T-helper 9 cell (primary cell): ENCODE results near the gene CRYBG2.
A peak's percentile ranks its signal among the peaks of the same experiment; 100 is the strongest.
"Not testable (repeated sequence)": the region's sequence is repeated elsewhere in the genome, so short reads cannot be mapped to it uniquely, and the experiment has no call there.

ENCODE experiments used
- DNase-seq: peaks from one replicate; pipeline ENCODE4 v3.0.0-alpha.2; 2020
- total RNA-seq, 2 donors: gene quantifications; one replicate each; lab custom pipeline; 2026; lab: John Stamatoyannopoulos, UW

CRYBG2 gene, protein sequence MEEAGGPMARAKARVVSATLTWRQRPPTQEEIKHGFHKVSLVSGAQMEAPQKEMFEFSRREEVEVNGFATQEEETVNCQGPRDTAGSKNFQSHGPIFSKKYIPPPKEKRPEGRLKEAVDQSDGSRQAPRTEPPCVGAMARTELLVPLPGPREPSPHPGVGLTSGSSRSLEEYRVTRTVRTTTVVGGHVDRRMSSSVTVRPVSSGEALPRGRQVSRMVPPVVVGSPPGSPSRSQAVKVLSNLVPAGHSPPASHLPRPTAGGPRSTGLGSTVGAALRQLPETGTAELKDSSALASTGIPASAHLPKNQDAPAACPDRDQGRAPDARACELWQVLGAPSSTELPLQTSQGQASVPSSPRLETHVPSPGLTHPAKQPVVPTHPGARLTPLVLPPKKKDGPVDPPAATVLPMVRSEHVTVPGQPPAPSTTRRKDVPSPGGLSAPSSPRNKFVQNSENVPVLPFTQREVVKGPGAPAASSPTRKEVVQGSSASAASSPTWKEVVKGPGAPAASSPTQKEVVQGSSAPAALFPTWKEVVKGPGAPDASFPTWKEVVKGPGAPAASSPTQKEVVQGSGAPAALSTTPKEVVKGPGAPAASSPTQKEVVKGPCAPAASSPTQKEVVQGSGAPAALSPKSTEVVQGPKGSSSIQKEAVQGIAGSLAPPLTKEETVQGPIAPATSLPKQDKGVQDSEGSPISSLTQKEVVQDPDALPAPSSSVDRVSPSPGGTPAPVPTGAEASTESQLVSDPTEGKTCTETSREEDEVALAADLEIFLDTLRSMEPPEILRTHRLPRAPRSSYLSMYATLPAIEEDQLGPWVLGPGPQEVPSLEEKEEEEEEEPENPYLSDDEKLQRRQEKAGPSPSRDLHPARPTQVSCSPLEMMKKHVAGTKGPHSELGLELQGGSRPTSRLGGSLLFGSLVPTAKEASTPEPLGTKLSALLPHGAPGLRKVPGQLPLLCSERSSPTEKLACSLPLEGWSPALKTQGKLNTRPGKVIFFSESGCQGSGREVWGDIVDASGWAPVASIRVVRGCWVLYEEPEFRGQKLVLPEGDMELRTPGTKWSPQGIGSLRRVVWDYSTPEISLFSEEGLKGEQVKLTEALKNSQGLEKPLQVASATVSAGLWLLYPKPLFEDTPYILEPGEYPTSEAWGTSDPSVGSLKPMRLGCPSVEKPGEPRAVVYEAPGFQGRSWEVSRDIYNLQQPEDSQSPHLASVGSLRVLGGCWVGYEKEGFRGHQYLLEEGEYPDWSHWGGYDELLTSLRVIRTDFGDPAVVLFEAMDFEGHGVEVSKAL (N-terminal part only)
- total RNA-seq, result 3.6 to 8.1 reads per million in 2 donors

DNA sequence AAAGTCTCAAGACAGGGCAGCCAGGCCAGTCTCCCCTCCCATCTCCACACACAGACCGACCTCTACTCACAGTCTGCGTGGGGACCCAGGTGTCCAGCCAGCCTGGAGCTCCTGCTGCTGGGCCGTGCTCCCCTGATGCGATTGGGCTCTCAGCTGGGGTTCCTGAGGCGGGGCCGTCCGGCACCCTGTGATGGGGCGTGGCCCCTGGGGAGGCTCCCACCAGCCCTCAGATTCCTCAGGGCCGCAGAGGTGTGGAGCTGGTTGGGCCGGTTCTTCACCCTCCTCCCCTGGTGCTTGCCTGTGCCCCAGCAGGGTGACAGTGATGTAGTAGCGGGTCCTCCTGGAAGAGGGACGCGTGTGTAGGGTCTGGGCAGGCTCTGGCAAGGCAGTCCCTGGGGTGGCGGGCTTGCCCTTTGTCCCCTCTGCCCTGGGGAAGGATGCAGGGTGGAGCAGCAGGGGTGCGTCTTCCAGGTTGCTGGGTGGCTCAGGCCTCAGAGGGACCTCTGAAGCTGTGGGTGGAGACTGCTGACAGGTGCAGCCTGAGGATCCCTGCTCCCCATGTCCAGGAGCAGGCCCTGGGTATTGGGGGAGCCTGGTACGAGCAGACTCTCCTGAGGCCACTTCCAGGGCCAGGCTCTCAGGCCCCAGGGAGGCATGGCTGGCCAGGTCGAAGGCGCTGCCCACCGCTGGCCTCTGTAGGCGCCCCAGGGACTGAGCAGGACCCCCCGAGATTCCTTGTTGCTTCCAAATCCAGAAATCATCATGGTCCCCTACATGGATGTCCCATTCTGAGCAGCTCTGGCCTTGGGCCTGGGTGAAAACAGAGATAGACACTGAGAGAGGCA, at the start of gene CRYBG2:
Gene CRYBG2, minus strand, starts transcription at position 155 of the 845 bp plus-strand sequence. CDS start 7,473 bp downstream, outside the sequence.
- DNase-seq, result no peak

DNA sequence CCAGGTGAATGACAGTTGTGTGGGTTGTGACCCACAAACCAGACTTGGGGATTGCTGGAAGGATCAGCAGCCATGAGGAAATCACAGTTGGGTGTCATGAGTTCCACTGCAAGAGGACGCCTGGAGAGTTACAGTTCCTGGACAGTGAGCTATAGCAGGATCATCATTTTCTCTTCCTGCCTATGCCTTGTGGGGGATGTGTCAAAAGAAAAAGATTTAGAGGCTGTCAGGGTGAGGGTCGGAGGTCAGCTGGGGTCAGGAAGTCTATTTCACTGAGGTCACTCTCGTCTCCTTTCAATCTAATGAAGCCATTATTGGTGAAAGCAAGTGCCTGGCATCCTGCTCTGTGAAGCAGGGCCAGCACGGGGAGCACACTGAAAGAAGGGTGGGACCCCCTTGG, 49.7 kb upstream of the CRYBG2 start:
- DNase-seq, result no peak

DNA sequence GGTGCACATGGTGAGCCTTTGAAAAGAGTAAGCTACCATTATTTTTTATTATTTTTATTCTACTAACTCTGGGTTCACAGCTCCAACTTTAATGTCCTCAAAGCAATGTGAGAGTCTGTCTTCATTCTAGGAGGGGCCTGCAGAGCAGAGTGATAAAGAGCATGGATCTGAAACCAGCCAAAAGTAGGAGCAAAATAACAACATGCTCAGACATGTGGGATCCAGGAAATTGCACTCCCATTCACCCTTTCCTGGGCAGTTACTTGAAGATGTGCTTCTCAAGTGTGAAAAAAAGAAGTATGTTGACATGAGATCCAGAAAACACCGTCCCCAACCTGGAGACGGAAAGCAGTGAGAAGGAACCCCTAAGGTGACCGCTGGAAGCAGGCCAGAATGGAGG, 48.0 kb upstream of the CRYBG2 start:
- DNase-seq, result no peak

DNA sequence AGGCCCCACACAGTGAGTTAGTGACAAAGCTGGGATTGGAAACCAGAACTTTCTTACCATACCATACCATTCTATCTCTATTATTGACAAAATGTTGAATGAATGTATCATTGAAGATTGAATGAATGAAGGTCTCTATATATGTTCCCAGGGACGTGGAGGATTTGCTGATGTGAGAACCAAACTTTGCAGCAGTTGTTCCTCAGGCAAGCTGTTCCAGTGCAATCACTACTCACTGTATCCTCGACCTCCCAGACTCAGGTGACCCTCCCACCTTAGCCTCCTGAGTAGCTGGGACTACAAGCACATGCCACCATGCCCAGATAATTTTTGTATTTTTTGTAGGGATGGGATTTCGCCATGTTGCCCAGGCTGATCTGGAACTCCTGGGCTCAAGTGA, 45.1 kb upstream of the CRYBG2 start:
- no peak for DNase-seq

DNA sequence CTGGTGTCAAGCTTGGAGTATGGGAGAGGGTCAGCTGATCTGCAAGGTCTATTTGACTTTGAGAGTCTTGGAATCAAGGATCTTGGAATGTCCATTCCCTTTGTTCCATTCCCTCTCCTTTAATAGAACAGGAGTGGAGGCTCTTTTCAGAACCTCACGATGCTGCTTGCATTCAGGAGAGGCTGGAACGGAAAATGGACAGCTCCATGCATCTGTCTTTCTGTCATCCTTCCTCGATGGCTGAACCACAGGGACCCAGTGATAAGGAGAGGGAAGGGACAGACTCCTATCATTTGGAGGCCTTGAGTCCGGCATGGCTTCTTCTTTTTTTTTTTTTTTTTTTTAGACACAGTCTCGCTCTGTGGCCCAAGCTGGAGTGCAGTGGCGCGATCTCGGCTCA, 41.8 kb upstream of the CRYBG2 start:
- no peak for DNase-seq

DNA sequence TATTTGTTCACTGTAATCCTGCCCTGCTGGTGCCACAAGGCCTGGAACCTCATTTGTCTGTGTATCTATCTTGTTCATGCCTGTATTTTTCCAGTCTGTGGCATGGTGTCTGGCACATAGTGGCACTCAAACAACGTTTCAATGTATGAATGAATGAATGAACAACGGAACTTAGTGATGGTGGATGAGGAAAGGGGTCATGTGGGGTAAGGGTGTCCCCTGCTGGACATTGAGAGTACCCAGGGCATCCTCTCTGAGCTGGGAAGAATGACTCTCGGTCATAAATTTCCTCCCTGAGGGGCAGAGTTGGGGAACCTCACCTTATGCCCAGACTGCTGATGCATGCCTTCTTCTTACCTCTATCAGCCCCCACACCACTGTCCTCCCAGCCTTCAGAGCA, 37.5 kb upstream of the CRYBG2 start:
- DNase-seq, result peak; percentile 21

DNA sequence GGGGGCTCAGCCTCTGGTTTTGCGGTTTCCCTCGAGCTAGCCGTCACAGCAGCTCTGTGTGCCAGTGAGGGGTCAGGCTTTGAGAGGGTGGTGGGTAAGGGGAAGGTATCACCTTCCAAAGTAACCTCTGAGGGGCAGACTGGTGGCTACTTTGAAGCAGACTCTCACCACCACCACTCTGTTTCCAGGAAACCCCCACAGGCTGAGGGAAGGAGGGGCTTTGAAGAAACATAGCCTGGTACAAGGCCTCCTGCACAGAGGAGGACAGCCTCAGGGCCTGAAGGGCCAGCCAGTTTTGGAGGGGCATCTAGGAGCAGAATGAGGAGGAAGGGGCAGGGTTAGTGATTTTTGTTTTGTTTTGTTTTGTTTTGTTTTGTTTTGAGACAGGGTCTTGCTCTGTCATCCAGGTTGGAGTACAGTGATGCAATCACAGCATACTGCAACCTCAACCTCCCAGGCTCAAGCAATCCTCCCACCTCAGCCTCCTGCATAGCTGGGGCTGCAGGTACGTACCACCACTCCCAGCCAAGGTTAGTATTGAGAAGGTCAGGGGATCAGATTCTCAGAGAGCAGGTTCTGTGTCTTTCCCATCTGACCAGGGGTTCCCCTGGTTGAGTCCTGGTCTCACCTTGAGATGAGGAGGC, 35.8 kb upstream of the CRYBG2 start:
- DNase-seq, result no peak

DNA sequence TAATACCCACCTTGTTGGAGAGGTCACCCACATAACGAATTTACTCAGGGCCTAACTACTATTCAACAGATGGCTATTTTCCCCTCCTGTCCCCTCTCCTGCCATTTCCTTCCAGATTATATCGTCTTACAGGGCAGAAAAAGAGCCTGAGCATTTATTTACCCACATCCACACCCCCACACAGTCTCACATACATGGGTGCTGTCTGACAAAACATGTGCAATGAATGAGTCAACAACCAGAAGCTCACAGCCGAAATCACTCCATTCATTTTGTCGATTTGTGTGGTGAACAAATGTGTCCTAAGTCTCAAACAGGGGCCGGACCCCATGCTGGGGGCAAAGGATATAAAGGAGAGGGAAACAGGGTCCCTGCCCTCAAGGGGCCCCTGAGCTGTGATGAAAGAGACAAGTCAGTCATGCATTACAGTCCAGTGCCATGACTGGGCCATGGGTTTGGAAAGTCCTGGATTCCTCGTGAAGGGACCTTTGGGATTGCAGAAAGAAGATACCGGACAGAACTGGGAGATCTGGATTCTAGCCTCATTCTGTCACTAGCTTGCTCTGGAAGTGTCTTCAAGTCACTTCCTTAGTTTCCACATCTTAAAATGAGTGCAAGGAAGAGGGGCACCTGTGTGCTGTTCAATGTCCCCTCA, 35.0 kb upstream of the CRYBG2 start:
- no peak for DNase-seq

DNA sequence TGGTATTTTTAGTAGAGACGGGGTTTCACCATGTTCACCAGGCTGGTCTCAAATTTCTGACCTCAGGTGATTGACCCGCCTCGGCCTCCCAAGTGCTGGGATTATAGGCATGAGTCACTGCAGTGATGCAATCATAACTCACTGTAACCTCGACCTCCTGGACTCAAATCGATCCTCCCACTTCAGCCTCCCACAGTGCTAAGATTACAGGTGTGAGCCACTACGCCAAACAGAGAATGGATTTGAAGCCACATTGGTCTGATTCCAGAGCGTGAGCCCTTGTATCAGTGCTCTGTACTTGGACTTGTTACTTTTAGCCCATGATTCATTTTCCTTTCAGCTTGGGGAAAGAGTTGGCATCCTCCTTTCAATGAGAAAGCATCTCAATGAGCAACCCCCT, 33.5 kb upstream of the CRYBG2 start:
- DNase-seq, result no peak

DNA sequence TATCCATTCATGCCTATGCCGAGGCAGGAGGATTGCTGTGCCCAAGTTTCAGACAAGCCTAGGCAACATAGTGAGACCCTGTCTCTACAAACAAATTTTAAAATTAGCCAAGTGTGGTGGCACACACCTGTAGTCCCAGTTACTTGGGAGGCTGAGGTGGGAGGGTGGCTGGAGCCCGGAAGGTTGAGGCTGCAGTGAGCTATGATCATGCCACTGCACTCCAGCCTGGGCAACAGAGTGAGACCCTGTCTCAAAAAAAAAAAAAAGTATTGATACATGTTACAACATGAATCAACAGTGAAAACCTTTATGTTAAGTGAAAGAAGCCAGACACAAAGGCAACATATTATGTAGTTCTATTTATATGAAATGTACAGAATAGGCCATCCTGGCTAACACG, 31.1 kb upstream of the CRYBG2 start:
- DNase-seq, result not testable (repeated sequence)

DNA sequence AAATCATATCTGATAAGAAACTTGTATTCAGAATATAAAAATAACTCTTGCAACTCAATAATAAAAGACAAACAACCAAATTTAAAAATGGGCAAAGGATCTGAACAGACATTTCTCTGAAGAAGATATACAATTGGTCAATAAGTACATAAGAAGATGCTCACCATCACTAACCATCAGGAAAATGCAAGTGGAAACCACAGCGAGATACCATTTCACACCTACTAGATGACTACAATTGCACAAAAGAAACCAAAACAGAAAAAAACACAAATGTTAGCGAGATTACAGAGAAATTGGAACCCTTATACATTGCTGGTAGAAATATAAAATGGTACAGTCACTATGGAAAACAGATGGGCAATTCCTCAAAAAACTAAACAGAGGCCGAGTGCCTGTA, 30.1 kb upstream of the CRYBG2 start:
- DNase-seq, result no peak

DNA sequence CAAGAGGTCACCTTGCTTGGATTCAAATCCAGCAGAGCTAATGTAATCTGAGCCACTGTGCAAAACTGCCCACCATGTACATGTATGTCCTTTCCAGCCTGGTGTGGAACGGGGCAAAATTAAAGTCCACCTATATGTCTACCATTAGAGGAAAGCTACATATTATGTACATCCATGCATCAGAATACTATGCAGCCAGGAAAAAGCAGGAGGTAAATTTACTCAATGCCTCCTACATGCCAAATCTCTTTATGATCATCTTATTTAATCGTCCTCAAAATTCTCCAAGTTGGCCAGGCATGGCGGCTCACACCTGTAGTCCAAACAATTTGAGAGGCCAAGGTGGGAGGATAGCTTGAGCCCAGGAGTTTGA, 24.9 kb upstream of the CRYBG2 start:
- DNase-seq, result no peak

DNA sequence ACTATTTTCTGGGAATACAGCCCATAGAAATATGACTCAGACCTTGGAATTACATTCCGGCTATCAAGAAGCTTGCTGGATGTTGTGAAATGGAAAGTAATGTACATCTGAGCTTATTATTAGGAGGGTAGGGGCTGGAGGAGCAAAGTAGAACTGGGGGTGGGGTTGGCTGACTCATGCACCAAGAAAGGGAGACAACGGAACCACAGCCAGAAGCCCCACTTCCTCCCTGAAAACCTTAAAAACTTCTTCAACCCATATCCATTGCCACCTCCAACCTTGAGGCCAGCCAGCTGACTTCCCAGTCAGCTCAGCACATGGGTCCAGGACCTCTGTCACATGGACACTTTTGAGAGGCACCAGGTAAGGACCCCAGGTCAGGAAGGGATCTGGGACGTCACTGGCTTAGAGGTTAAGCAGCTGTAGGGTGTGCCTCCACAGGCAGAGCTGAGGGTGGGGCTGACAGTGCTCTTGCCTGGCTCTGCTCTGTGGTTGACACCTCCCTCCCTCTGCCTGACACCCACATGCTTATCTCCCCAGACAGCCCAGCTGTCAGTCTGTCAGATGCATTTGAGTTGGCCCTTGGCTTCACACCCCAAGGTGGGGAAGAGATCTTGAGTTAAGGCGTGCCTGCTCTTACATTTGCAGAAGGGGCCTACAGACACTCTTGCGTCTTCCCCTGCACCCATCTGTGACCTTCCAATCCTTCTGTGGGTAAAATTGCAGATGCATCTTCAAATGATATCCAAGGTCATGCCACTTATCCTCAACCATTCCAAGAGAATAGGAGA, 24.4 kb upstream of the CRYBG2 start:
- peak; percentile 58 for DNase-seq

DNA sequence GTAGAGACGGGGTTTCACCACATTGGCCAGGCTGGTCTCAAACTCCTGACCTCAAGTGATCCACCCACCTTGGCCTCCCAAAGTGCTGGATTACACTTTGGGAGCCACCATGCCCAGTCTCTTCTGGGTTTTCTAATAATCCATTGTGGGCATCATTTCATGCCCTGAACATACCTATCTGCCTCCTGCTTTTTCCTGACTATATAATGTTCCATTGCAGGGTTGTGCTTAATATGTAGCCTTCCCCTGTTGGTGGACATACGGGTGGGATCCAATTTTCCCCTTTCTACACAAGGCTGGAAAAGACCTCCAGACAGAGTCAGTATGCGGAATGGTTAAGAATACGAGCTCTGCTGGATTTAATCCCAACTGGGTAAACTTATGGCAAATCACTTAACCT, 22.1 kb upstream of the CRYBG2 start:
- no peak for DNase-seq

DNA sequence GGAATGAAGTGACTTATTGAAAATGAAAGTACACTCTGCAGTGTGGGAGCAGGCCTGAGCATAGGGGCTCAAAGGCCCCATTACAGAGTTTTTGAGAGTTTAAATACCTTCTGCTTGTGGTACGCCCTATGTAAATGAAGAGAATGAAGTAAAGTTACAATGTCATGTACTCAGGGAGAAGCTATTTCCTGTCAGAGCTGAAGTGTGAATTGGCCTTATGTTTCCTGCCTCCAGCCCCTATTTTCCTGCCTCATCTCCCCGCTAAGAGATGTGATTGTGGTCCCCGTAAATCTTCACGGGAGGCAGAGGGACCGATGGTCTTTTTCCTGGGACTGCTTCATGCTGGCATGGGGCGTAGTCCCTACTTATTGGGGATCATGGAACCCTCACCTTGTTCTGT, 21.2 kb upstream of the CRYBG2 start:
- no peak for DNase-seq

DNA sequence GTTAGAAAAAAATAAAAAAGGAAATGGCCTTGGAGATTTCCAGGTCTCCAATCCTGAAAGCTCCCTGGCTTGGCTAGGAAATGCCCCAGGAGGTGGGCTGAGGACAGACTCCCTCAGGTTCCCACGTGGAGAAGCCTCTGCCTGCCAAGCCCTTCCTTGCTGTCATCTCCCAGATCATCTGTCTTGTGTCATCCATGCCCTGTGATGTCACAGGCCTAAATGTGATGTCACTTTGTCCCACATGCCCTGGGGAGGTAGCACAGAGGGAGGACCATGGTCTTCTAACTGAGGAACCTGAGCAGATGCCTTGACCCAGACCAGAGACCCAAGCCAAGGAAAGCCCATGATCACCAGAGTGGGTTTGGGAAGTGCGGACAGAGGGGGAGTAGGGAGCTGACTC, 20.4 kb upstream of the CRYBG2 start:
- DNase-seq, result not testable (repeated sequence)

DNA sequence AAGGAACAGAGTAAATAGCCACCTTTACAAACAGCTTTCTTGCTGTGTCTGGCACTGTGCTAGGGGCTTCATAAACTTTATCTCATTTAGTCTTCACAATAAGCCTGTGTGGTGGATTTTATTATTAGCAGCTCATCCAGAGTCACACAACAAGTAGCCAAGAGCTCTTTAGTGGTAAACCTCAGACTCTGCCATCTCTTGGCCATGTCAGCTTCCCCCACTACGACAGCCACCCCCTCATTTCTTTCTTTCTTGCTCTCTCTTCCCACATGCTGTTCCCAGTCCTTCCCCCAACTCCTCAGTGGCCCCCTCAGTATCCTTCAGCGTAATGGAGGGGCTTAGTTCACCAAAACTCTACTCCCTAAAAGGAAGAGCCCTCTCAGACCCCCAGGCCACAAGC, 19.9 kb upstream of the CRYBG2 start:
- no peak for DNase-seq

DNA sequence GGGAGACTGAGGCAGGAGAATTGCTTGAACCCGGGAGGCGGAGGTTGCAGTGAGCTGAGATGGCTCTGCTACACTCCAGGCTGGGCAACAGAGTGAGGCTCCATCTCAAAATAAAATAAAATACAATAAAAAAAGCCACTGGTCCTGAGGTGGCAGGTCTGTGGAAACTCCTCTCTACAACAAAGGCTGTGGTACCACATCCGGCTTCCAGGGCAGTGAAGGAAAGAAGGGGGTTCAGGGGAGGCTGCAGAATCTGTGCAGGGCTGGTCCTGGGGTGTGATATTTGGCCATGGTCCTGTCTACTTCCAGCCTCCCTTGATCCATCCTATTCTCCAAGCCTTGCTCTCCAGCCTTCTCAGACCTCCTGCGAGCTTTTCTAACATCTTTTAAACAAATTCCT, 19.4 kb upstream of the CRYBG2 start:
- DNase-seq, result peak; percentile 27

DNA sequence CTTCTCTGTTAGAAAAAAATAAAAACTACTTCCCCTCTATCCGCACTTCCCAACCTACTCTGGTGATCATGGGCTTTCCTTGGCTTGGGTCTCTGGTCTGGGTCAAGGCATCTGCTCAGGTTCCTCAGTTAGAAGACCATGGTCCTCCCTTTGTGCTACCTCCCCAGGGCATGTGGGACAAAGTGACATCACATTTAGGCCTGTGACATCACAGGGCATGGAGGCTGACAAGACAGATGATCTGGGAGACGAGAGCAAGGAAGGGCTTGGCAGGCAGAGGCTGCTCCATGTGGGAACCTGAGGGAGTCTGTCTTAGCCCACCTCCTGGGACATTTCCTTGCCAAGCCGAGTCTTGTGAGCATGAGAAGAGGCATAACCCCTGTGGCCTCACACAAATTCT, 18.7 kb upstream of the CRYBG2 start, which contains the start of gene ZNF683:
Gene ZNF683, minus strand, starts transcription at position 140 of the 400 bp plus-strand sequence. CDS start 4,179 bp downstream, outside the sequence.
- not testable (repeated sequence) for DNase-seq

DNA sequence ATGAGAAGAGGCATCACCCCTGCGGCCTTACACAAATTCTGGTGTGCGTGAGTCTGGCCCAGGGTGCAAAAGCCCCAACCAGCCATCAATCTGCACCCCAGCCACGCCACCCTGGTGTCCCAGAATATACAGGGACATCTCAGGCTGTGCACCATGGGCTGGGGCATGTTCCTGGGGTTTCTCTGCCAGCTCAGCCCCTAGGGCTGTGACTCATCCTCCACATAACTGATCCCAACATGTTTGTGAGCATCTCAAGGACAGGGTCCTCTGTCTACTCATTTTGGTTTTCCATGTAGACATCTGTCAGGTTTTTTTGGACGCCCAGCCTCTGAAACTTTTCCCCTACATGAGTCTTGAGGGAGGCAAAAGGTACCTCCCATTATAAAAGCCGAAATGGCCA, 18.1 kb upstream of the CRYBG2 start:
- no peak for DNase-seq
